H1 (cell line): Measurements from ENCODE around the gene CHPT1. TPM values are rescaled to one million over a fixed set of nuclear protein-coding genes. Genes with fewer than 3 reads are reported as not detected.

Experiments used
- CTCF ChIA-PET: fragments of 300-600 bp; sonication (Branson Sonifier 250); formaldehyde crosslinking; loops from one replicate; lab custom pipeline; 2021; ENCODE audit not compliant: partially characterized antibody; lab: Charles Lee
- POLR2A ChIA-PET: fragments of 300-600 bp; sonication (Branson Sonifier 250); formaldehyde crosslinking; loops from one replicate; lab custom pipeline; 2021; ENCODE audit warnings: inconsistent platforms; ENCODE audit not compliant: partially characterized antibody; lab: Charles Lee
- DNase-seq, 2 experiments: peaks; one replicate each; pipeline versions ENCODE4 v3.0.0 to v3.0.0-alpha.2; 2010 to 2022; ENCODE audit warnings: low spot score in 2 of 2, low read depth in 1 of 2, mixed read lengths in 1 of 2
- FAIRE-seq: peaks from 2 replicates; lab custom pipeline; 2011; peaks lifted over from hg19 to GRCh38; lab: Jason Lieb, UNC
- H2AFZ ChIP-seq: 2 replicates; pipeline ENCODE4 v1.8.1; 2012; ENCODE audit warnings: low read length, inconsistent platforms
- H2AK5ac ChIP-seq: 2 replicates; pipeline ENCODE4 v1.6.1; 2013; ENCODE audit warnings: low read depth, low read length
- H2BK120ac ChIP-seq: replicated peaks from 2 replicates; pipeline ENCODE3; 2013; ENCODE audit warnings: low read depth, low read length, inconsistent platforms
- H2BK12ac ChIP-seq: 2 replicates; pipeline ENCODE4 v1.6.1; 2013; ENCODE audit warnings: low read depth, low read length
- H2BK15ac ChIP-seq: 2 replicates; pipeline ENCODE4 v1.6.1; 2013; ENCODE audit warnings: low read length
- H2BK20ac ChIP-seq: 2 replicates; pipeline ENCODE4 v1.6.1; 2013; ENCODE audit warnings: low read length
- H2BK5ac ChIP-seq: 2 replicates; pipeline ENCODE4 v1.6.1; 2013; ENCODE audit warnings: low read depth, low read length
- H3K14ac ChIP-seq: 2 replicates; pipeline ENCODE4 v1.6.1; 2013; ENCODE audit warnings: inconsistent platforms; ENCODE audit not compliant: insufficient read length
- H3K18ac ChIP-seq: 2 replicates; pipeline ENCODE4 v1.6.1; 2013; ENCODE audit warnings: low read length; ENCODE audit errors: extremely low read depth
- H3K23ac ChIP-seq: 2 replicates; pipeline ENCODE4 v1.6.1; 2013; ENCODE audit warnings: inconsistent platforms; ENCODE audit not compliant: insufficient read length
- H3K23me2 ChIP-seq: 2 replicates; pipeline ENCODE4 v1.6.1; 2013; ENCODE audit warnings: low read depth, low read length
- H3K27ac ChIP-seq: 2 replicates; pipeline ENCODE4 v1.6.1; 2011; ENCODE audit warnings: low read depth, low read length, inconsistent platforms
- H3K27me3 ChIP-seq, 4 experiments: replicated peaks in 1 of 4; 1 replicate in 1 of 4; 2 replicates in 3 of 4; pipeline versions ENCODE4 v1.6.1 to v1.8.1; 2011 to 2013; ENCODE audit warnings: low read length in 3 of 4, mild to moderate bottlenecking in 3 of 4, inconsistent platforms in 2 of 4, mixed read lengths in 2 of 4, moderate library complexity in 1 of 4; ENCODE audit not compliant: control insufficient read depth in 3 of 4, insufficient read depth in 3 of 4; ENCODE audit errors: extremely low read depth in 1 of 4
- H3K36me3 ChIP-seq, 4 experiments: 2 replicates each; pipeline versions ENCODE4 v1.6.1 to v1.8.1; 2011 to 2013; ENCODE audit warnings: mild to moderate bottlenecking in 4 of 4, low read length in 3 of 4, moderate library complexity in 2 of 4, control low read depth in 1 of 4, inconsistent platforms in 1 of 4; ENCODE audit not compliant: insufficient read depth in 4 of 4, control insufficient read depth in 2 of 4
- H3K4ac ChIP-seq: replicated peaks from 2 replicates; pipeline ENCODE3; 2013; ENCODE audit warnings: low read length, low read depth, mixed read lengths, inconsistent platforms; ENCODE audit not compliant: insufficient read length
- H3K4me1 ChIP-seq, 4 experiments: replicated peaks in 1 of 4; 1 replicate in 1 of 4; 2 replicates in 3 of 4; pipeline versions ENCODE4 v1.6.1 to v1.8.1; 2011 to 2013; ENCODE audit warnings: low read length in 3 of 4, inconsistent platforms in 2 of 4, mixed read lengths in 1 of 4; ENCODE audit not compliant: insufficient read depth in 4 of 4, control insufficient read depth in 3 of 4
- H3K4me2 ChIP-seq, 2 experiments: 2 replicates each; pipeline versions ENCODE4 v1.6.1 to v1.8.1; 2011 to 2013; ENCODE audit warnings: low read depth in 2 of 2, low read length in 2 of 2, control low read depth in 1 of 2, inconsistent platforms in 1 of 2, mild to moderate bottlenecking in 1 of 2; ENCODE audit not compliant: insufficient read depth in 1 of 2
- H3K4me3 ChIP-seq, 4 experiments: fragments of 200-600, 300-600 bp in 1 of 4; sonication (generic), shearing (Covaris generic), sonication (Bioruptor Twin) in 1 of 4; 2 replicates each; pipeline versions ENCODE4 v1.5.1 to v1.8.1; 2011 to 2016; ENCODE audit warnings: low read length in 4 of 4, low read depth in 3 of 4, control low read depth in 2 of 4, inconsistent platforms in 2 of 4, mild to moderate bottlenecking in 2 of 4, mixed read lengths in 1 of 4, moderate library complexity in 1 of 4; ENCODE audit not compliant: insufficient read depth in 2 of 4; ENCODE audit errors: extremely low read depth in 1 of 4
- H3K56ac ChIP-seq: replicated peaks from 2 replicates; pipeline ENCODE3; 2013; ENCODE audit warnings: low read depth, mild to moderate bottlenecking, mixed read lengths, low read length, inconsistent platforms; ENCODE audit not compliant: insufficient read length
- H3K79me1 ChIP-seq: 2 replicates; pipeline ENCODE4 v1.6.1; 2013; ENCODE audit warnings: low read depth, low read length, control low read depth
- H3K79me2 ChIP-seq, 2 experiments: 2 replicates each; pipeline versions ENCODE4 v1.6.1 to v1.8.1; 2012 to 2013; ENCODE audit warnings: low read length in 2 of 2, mild to moderate bottlenecking in 2 of 2, inconsistent platforms in 1 of 2; ENCODE audit not compliant: insufficient read depth in 2 of 2, control insufficient read depth in 1 of 2
- H3K9ac ChIP-seq, 4 experiments: replicated peaks in 1 of 4; 1 replicate in 1 of 4; 2 replicates in 3 of 4; pipeline versions ENCODE4 v1.6.1 to v1.8.1; 2011 to 2013; ENCODE audit warnings: low read depth in 3 of 4, low read length in 3 of 4, control low read depth in 2 of 4, mild to moderate bottlenecking in 2 of 4, moderate library complexity in 2 of 4, inconsistent platforms in 1 of 4; ENCODE audit errors: extremely low read depth in 1 of 4
- H3K9me3 ChIP-seq, 2 experiments: 2 replicates each; pipeline versions ENCODE4 v1.6.1 to v1.8.1; 2012 to 2013; ENCODE audit warnings: mild to moderate bottlenecking in 2 of 2, moderate library complexity in 2 of 2, control low read depth in 1 of 2, inconsistent platforms in 1 of 2, low read depth in 1 of 2, low read length in 1 of 2, mixed read lengths in 1 of 2; ENCODE audit not compliant: insufficient read depth in 2 of 2
- H4K20me1 ChIP-seq, 2 experiments: replicated peaks in 1 of 2; 2 replicates each; pipeline versions ENCODE3 to v1.8.1; 2011 to 2013; ENCODE audit warnings: inconsistent platforms in 2 of 2, low read length in 2 of 2, mild to moderate bottlenecking in 1 of 2; ENCODE audit not compliant: insufficient read depth in 2 of 2, control insufficient read depth in 1 of 2
- H4K5ac ChIP-seq: 2 replicates; pipeline ENCODE4 v1.6.1; 2013; ENCODE audit warnings: low read length, low read depth, mixed read lengths, inconsistent platforms; ENCODE audit not compliant: insufficient read length
- H4K8ac ChIP-seq: 2 replicates; pipeline ENCODE4 v1.8.0; 2013; ENCODE audit warnings: mild to moderate bottlenecking, moderate library complexity, low read length, inconsistent platforms; ENCODE audit not compliant: insufficient read depth; ENCODE audit errors: extremely low read depth
- H4K91ac ChIP-seq: replicated peaks from 2 replicates; pipeline ENCODE3; 2013; ENCODE audit warnings: low read length, mixed read lengths, inconsistent platforms; ENCODE audit not compliant: insufficient read length
- POLR2A ChIP-seq, 2 experiments: IDR thresholded peaks; 1 replicate in 1 of 2; 2 replicates in 1 of 2; pipeline ENCODE4 v1.6.1; 2011; ENCODE audit warnings: low read depth in 2 of 2, low read length in 2 of 2, mild to moderate bottlenecking in 2 of 2; ENCODE audit errors: control extremely low read depth in 1 of 2
- WGBS, 2 experiments: shearing (Covaris generic) in 1 of 2; methylation state at CpG; one replicate each; pipeline versions ENCODE4 v1.1.6 to v1.1.7; 2013 to 2015; ENCODE audit warnings: low lambda C conversion rate in 2 of 2, mixed read lengths in 2 of 2, inconsistent platforms in 1 of 2, low coverage in 1 of 2, missing lambda C conversion rate in 1 of 2; ENCODE audit not compliant: insufficient replicate concordance in 2 of 2, insufficient coverage in 1 of 2, insufficient read length in 1 of 2; ENCODE audit errors: extremely low coverage in 1 of 2, missing lambda C conversion rate in 1 of 2; 5-methylcytosine and 5-hydroxymethylcytosine counted together
- polyA plus RNA-seq, 7 experiments: library from polyadenylated mRNA; depleted of rRNA in 3 of 7; stranded (reverse) in 5 of 7; unstranded in 2 of 7; fragments of >200 nt in 5 of 7; fragments of 200-250 nt in 2 of 7; gene quantifications; 1 replicate in 5 of 7; 2 replicates in 1 of 7; 4 replicates in 1 of 7; pipeline versions ENCODE4 v1.2.1 to v1.2.3, GENCODE V29; 2011 to 2013; ENCODE audit warnings: missing spikeins in 2 of 7, mixed read lengths in 2 of 7
- total RNA-seq: library from RNA; stranded (reverse); fragmentation: NEBNext Ultra II Directional; extraction: Animal tissue kit (Norgen Biotek cat#: 25700); gene quantifications from 2 replicates; pipeline ENCODE4 v1.2.1, GENCODE V29; 2021
- TF ChIP-seq, protein P1 (sequence below), 3 experiments: IDR thresholded peaks; 1 replicate in 2 of 3; 2 replicates in 1 of 3; pipeline versions ENCODE4 v1.5.1 to v1.6.1; 2011; ENCODE audit warnings: low read length in 3 of 3, mild to moderate bottlenecking in 3 of 3, inconsistent platforms in 2 of 3, low read depth in 1 of 3, moderate library complexity in 1 of 3; ENCODE audit not compliant: insufficient read depth in 1 of 3; ENCODE audit errors: control extremely low read depth in 1 of 3

The CHPT1 gene
- total and polyA plus RNA-seq, 2 of the 8 experiments (the other 6 are each of a cell fraction or from before 2014, with no cell fraction given): 13.3 to 22.5 TPM

DNA sequence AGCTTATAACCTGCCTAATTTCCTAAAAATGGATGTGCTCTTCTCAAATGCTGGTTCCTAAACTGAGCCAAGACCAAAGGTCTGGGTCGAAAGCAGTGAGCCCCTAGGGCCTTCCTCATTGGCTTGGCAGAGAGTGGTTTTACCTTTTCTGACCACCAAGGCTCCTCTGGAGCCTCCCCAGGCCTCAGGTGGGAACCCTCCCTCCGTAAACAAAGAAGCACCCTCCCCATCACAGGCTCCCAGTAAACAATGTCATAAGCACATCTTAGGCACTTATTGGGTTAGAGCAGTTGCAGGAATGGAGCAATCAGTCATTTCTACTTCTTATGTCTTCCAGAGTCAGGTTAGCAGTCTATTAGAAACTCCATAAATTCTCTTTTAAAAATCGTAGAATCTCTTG is 6.0 kb downstream of the CHPT1 start:
- TF ChIP-seq POLR2A (IDR thresholded peaks at IDR 0.05; ENCODE audit: control extremely low read depth in 1 of 2, low read depth in 2 of 2, low read length in 2 of 2): no peak
- TF ChIP-seq, protein P1, sequence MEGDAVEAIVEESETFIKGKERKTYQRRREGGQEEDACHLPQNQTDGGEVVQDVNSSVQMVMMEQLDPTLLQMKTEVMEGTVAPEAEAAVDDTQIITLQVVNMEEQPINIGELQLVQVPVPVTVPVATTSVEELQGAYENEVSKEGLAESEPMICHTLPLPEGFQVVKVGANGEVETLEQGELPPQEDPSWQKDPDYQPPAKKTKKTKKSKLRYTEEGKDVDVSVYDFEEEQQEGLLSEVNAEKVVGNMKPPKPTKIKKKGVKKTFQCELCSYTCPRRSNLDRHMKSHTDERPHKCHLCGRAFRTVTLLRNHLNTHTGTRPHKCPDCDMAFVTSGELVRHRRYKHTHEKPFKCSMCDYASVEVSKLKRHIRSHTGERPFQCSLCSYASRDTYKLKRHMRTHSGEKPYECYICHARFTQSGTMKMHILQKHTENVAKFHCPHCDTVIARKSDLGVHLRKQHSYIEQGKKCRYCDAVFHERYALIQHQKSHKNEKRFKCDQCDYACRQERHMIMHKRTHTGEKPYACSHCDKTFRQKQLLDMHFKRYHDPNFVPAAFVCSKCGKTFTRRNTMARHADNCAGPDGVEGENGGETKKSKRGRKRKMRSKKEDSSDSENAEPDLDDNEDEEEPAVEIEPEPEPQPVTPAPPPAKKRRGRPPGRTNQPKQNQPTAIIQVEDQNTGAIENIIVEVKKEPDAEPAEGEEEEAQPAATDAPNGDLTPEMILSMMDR (IDR thresholded peaks at IDR 0.05; ENCODE audit: control extremely low read depth in 1 of 3, insufficient read depth in 1 of 3, low read depth in 1 of 3, low read length in 3 of 3): peak in 1 of 3 experiments; percentile 12; a peak in 1 of 4 replicates
- ChIA-PET CTCF (interaction anchor here (0.6 to 1.4 kb wide), 3 partner anchors 19 to 252 kb away, joined by 4 read pairs; no protein-coding TSS in a partner anchor), POLR2A (no interaction called here)
- no peak overlapping the region for H3K23ac ChIP-seq
- no peak overlapping the region for H3K4me3 ChIP-seq
- DNase-seq (no peak), FAIRE-seq (no peak)
- H2AFZ ChIP-seq: no peak overlapping the region
- peaks cover 0 to 2% (median 1%) of the 10 kb centered on the region in 4 experiments; a peak in 3 of 7 replicates for H3K4me1 ChIP-seq
- H4K20me1 ChIP-seq: no peaks in the 10 kb centered on the region
- H3K56ac ChIP-seq: no peak overlapping the region
- no peaks in the 10 kb centered on the region for H3K9me3 ChIP-seq
- no peak overlapping the region for H2BK12ac ChIP-seq
- H2BK120ac ChIP-seq: no peak overlapping the region
- H3K36me3 ChIP-seq: no peaks in the 10 kb centered on the region; a peak in 1 of 8 replicates
- no peak overlapping the region for H2BK5ac ChIP-seq
- H3K79me1 ChIP-seq: no peaks in the 10 kb centered on the region
- 86% methylated on average over 3 of the region's 3 CpGs; no CpG with 5 or more reads in 1 of the 2 experiments for WGBS, 2 experiments
- no peak overlapping the region for H4K91ac ChIP-seq
- peaks cover 0 to 15% of the 10 kb centered on the region in 2 experiments; a peak in 1 of 4 replicates for H3K79me2 ChIP-seq
- H4K5ac ChIP-seq: no peak overlapping the region
- H3K27ac ChIP-seq: no peak overlapping the region
- H3K23me2 ChIP-seq: no peaks in the 10 kb centered on the region
- H2BK15ac ChIP-seq: no peak overlapping the region
- no peak overlapping the region for H3K18ac ChIP-seq
- H3K4me2 ChIP-seq: no peak overlapping the region
- H3K27me3 ChIP-seq: peaks cover 0 to 1% (median 0%) of the 10 kb centered on the region in 4 experiments; a peak in 1 of 7 replicates
- H3K9ac ChIP-seq: no peak overlapping the region
- H2BK20ac ChIP-seq: no peak overlapping the region
- no peak overlapping the region for H2AK5ac ChIP-seq
- H3K14ac ChIP-seq: no peak overlapping the region
- no peak overlapping the region for H3K4ac ChIP-seq
- H4K8ac ChIP-seq: no peak overlapping the region
